ENCODE results near the gene TMEM134.

Gene TMEM134

DNA sequence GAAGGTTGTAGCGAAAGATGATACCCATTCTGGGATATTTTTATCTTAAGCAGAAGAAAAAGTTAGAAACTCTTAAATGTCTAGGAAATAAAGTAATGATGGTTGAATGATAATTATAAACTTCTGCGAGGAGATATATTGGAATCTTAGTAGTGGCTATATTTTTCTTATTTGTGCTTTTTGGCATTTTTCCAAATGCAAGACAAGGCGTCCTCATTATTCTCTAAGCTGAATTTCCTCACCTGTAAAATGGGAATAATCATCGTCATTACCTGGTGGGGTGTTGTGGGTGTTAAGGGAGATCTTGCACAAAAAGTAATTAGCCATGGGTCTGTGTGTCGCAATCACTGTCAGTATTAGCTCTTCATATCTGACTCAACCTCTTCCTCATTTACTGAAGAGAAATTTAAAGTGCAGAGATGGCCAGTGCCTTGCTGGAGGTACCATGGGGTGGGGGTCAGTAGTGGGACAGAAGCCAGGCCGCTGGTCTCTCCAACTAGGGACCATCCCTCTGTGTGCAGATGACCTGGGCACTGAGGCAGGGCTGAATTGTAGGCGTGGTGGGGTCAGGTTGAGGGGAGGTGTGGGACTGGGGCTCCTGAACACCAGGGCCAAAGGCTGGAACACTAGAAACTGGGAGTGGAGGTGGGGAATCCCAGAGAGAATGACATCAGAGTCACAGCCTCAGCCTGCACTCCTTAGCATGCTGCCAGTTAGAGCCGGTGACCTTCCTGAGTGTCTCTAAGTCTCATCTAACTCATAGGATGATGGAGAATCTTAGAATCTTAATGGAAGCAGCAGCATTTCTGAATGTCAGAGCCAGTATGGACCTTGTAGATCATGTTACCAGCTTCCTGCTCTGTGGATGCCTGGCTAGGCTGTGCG is 32.0 kb upstream of the TMEM134 start:
- DNase-seq = no peak

DNA sequence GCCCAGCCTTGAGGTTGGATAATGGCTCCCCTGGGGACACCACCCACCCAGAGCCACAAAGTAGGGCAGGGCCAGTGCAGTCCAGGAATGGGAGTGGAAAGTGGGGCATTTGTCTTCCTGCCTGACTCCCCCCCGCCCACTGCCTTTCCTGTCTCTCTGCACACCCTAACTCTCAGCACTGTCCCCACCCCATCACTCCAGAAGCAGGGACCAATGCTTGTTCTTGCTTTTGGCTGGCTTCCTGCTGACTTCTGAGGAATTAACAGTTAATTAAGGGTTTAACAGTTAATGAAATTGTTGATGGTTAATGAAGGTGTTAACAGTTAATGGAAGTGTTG is 31.4 kb upstream of the TMEM134 start:
- no peak for DNase-seq

DNA sequence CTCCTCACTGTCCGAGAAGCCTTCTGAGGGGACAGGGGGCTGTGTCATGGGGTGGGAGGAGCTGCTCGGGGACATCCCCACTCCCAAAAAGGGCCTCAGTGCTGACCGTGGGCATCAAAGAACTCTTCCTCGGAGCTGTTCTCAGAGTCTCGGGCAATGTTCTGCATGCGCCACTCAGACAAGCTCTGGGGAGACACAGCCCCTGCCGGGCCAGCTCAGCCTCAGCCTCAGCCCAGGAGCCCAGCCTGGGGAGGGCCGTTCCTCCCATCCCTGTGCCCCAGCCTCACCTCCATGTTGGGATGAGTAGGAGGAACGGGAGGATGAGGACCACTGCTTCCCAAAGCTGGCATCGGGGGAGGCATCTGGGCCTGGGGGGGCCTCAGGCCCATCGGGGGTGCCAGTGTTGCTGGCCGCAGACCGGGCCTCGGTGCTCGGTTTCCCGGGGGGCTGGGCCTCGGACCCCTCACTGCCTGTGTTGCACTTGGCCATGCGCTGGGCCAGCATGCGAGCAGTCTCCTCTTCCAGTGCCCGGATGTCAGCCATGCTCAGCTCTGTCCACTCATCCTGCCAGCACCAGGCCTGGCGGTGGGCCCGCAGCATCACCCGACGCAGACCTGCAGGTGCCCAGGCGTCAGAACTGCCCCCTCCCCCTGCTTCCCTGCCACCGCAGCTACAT is 30.9 kb upstream of the TMEM134 start:
- no peak for DNase-seq

DNA sequence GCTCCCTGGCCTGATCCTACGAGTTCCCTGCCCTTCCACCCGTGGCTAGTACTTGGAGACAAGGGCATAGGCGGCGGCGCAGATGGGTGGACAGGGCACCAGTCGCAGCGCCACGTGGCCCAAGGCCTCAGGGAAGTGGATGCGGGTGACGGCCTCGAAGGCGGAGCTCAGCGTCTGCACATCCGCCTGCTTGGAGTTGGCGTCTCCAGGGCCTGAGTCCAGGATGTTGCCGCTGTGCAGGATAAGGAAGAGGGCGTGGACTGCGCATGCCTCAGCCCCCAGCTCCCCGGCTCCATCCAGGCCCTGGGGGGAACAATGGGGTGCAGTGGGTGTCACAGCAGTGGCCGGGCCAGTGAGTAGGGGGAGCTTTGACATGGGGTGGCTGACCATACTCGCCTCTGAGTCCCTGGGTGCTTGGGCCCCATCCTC is 29.5 kb upstream of the TMEM134 start:
- DNase-seq = no peak

DNA sequence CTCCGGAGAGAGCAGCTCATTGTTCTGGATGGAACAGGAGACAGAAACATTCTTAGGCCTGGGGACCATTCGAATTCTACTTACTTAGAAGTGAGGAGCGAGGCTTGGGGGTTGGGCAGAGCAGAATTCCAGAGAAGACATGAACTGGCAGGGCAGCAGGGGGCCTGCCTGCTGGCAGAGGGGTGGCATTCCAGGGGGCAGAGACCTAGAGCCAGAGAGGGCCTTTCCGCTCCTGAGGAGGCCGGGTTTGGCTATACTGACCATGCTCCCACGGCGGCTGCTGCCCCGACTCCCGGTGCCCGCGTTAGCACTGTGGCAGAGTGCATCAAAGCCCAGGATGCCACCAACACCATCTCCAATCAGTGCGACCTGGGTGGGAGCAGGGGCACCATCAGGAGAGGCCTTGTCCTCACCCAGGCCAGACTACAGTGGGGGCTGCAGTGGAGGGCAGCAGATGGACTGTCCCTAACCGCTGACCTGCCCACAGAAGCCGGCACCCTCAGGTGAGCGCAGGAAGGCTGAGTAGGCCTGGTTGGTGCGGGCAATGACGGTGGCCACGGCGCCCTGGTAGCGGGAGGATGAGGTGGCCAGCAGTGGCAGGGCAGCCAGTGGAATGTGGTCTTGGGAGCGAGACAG is 28.7 kb upstream of the TMEM134 start:
- no peak for DNase-seq

DNA sequence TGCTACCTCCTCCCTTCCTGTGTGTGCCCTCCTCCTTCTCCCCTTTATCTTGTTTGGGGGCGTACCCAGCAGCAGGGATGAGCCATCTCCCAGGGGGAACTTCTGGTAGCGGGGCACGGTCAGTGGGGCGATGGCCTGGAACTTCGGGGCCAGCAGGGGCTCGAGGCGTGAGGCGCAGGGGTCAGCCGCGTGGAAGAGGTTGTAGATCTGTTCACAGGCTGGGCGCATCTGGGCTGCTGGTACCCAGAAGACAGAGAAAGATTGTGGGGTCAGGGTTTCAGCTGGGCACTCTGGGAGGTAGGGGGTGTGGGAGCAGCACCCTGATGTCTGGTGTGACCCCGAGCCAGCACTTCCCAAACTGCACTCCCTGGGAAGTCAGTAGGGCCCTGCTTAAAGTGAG is 27.1 kb upstream of the TMEM134 start:
- DNase-seq = no peak

DNA sequence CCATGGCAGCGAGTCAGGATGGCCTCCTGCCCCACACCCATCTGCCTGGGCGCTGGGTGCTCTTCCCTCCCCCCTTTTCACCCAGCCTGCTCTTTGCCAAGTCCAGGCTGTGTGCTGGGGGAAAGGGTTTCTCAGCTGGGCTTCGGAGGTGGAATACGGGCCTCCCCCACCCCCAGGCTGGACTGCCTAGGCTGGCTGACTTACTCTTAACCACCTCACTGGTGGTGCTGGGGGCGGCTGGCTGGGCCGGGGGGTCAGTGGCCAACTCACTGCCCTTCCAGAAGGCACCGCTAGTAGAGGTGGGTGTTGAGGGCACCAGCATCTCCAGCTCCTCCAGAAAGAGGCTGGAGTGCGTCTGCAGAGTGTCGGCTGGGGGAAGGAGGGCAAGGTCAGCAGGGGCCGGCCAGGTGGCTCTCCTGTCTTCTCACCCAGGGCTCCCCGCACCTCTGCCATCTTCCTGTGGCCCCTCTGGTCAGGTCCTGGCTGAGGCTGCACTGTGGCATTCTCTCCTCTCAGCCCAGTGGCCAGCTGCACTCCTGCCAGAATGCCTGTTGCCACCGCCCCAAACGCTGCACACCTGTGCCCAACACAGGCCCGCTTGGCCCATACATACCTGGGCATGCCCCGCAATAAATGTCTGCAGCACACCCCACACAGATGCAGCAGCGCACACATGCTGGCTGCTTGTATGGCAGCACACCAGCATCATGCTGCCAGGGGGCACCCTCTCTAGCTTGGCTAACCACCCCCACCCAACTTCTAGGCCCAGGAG is 26.4 kb upstream of the TMEM134 start:
- DNase-seq = no peak

DNA sequence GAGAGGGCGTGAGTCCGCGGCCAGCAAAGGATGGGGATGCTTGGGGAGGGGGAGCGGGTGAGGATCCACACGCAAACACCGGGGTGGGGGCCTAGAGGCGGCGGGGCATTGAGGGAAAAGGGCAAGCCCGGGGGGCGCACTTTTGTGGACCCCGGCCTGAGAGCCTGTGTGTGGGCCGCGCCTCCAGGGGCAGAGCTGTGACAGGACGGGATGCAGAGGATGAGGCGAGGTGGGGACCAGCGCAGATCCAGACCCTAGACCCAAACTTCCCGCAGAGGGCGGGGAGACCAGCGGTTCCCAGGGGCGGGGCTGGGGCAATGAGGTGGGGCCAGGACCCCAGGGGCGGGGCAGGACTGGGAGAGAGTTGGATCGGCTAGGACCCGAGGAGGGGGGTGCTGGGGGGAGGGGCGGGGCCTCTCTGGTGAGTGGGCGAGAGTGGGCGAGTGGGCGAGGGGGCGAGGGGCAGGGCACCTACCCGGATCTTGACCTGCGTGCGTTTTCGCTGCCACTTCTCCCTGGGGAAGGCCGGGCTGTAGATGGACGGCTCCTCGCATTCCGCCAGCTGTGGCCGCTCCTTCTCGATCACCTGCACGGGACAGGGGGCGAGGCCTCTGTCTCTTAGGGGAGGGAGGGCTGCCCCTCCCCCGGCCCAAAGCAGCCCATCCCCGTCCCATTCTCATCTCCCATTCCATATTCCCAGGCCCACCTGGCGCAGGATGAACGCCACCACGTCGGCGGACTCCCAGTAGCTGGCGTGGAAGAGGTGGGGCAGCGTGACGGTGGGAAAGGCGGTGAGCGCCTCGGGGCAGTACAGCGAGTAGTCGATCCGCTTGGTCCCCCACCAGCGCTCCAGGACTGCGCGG is 25.6 kb upstream of the TMEM134 start:
- DNase-seq = no peak

DNA sequence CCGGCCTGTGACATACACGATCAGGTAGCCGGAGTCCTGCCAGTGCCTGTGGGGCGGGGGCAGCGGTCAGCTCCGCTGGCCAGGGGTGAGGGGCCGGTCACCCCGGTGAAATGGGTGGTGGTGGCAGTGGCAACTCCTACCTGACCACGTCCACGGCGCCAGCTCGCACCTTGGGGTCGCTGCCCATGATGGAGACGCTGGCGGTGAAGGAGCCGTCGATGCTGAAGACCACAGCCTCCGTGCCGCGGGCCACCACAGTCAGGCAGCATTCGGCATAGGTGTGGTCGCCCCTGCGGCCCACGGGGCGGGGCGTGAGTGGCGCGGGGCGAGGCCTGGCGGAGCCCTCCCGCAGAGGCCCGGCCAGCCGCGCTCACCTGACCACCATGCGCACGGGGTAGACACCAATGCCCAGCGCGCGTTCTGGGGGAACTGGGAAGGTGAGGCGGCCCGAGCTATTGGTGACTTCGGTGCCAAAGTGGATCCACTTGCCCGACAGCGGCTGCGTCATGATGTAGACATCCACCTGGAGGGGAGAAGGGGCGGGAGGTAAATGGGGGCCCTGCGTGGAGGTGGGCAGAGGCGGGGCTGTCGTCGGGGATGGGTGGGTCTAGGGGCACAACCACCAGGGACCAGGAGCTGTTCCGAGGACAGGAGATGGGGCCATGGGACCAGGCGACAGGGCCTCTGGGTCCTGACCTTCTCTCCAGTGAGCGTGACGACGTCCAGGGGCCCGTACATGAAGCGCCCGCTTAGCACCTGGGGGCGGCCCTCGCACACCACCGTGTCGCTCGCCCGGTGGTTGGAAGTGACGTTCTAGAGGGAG is 24.7 kb upstream of the TMEM134 start:
- DNase-seq = no peak

DNA sequence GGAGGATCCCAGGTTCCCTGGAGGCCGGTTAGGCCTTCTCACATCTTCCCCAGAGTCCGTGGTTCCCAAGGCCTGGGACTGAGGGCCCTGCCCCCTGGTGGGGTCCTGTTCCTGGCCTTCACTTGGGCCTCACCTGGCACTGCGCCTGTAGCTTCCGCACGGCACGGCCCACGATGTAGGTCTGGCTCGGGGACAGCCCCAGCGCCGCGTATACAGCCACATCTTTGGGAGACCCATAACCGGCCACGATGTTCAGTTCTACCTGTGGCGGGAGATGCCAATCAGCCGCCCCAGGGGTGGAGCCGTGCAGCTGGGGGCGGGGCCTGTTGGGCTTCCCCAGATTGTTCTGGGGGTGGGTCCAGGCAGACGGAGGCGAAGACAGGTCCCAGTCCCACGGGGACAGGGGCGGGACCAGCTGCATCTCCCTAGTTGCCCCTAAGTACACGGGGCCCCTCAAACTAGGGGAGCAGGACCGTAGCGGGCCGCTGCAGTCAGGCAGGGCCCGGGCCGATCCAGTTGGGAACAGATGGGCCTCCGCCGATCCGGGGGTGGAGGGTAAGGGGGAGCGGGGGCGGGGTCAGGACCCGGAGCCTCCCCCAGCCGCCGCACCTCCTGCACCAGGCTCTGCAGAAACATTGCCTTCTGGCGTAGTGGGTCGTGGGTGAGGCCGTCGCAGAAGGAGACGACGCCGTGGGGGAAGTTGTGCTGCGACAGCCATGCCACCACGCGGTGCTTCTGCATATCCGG is 23.9 kb upstream of the TMEM134 start:
- peak; percentile 58 for DNase-seq

DNA sequence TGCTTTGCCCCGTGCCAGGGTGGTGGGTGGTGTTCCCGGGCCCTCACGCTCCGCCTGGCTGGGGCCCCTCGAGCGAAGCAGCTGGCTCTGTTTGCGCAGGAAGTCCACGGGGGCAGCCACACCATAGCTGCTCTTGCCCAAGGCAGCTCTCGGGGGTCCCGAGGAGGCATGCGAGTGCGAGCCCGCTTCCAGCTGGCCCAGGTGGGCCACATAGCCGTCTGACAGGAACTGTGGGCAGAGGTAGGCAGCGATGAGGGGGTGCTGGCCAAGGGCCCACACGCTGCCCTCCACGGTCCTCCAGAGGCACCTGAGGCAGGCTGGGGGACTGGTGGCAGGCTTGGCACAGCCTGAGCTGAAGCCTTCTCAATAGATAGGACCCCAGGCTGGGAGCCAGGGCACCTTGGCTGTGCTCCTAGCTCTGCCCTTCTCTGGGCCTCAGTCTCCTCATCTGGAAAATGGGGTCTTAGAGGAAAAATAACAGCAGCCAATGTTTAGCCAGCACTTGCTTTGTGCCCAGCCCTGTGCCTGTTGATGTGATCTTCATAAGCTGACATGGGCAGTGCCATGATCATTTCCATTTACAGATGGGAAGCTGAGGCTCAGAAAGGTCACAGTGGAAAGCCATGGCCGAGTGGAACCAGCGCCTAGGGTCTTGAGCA is 23.1 kb upstream of the TMEM134 start:
- no peak for DNase-seq

DNA sequence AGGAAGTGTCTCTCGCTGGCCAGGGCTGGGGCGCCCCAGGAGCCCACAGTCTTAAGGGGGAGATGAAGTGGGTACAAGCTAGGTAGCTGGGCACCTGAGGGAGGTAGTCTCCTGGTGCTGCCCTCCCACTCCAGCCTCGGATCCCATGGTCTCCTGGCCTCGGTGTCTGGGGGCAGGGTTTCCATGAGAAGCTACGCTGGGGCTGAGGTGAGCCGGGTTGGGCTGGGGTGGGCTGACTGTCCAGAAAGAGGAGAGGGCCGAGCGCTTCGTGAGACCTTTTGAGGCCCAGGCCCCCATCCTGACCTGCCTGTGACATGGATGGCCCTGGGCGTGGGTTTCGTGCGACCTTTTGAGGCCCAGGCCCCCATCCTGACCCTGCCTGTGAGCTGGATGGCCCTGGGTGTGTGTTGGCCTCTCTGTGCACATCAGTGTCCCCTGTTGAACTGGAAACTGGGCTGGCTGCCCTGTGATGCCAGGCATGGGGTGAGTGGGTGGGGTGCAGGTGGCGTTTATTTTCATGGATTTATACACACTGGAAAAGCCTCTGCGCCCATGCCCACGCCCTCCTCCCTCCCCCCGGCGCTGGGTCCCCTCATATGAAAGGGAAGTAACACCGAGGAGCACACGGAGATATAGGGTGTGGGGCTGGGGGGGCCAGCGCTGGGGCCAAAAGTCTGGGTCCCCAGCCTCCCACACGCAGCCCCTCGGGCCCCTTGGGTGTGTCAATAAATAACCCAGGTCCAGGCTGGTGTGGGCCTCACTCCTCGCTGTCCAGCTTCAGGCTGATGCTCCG is 22.4 kb upstream of the TMEM134 start:
- no peak for DNase-seq

DNA sequence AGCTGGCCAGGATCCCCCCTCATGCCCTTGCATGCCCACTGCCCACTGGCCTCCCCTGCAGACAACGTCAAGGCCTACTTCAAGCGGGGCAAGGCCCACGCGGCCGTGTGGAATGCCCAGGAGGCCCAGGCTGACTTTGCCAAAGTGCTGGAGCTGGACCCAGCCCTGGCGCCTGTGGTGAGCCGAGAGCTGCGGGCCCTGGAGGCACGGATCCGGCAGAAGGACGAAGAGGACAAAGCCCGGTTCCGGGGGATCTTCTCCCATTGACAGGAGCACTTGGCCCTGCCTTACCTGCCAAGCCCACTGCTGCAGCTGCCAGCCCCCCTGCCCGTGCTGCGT is 21.6 kb upstream of the TMEM134 start:
- no peak for DNase-seq

DNA sequence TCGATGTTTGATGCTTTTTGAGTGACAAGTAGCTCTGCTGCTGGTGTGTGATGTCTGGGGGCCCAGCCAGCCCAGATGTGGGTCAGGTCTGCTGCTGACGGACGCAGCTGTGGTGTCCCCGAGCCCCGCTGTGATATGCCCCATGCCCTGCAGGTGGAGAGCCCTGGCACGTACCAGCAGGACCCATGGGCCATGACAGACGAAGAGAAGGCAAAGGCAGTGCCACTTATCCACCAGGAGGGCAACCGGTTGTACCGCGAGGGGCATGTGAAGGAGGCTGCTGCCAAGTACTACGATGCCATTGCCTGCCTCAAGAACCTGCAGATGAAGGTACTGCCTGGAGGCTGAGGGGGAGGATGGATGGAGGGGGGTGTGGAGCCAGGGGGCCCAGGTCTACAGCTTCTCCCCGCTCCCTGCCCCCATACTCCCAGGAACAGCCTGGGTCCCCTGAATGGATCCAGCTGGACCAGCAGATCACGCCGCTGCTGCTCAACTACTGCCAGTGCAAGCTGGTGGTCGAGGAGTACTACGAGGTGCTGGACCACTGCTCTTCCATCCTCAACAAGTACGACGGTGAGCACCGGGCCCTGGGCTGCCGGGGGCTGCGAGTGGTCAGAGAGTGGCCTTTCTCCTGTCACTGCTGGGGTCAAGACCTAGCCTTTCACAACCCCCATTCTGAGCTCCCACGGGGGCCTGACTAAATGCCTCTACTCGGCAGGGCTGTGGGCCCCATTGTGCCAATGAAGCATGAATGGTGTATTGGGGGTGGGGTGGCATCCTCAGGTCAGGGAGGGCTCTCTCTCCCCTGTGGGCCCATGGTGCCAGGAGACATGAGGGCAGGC is 21.1 kb upstream of the TMEM134 start:
- DNase-seq = no peak

DNA sequence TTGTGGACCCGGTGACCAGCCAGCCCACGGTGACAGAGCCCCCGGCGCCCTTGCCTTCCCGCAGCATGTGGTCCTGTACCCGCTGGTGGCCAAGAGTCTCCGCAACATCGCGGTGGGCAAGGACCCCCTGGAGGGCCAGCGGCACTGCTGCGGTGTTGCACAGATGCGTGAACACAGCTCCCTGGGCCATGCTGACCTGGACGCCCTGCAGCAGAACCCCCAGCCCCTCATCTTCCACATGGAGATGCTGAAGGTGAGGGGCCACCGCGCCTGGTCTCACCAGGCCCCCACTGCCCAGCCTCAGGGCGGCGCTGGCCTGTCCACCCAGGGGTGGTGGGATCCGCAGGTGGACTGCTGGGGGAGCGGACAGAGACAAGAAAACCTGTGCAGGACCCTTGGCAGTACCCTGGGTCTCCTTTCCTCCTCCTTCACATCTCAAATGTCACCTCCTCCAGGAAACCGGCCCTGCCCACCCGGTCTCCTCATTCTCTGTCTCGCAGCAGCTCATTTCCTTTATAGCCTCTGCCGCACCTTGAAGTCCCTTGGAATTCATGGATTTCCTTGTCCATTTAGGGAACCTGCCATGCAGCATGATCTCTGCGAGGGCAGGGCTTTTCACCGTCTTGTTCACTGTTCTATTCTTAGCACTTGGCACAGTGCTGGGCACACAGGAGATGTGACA is 20.3 kb upstream of the TMEM134 start:
- no peak for DNase-seq

DNA sequence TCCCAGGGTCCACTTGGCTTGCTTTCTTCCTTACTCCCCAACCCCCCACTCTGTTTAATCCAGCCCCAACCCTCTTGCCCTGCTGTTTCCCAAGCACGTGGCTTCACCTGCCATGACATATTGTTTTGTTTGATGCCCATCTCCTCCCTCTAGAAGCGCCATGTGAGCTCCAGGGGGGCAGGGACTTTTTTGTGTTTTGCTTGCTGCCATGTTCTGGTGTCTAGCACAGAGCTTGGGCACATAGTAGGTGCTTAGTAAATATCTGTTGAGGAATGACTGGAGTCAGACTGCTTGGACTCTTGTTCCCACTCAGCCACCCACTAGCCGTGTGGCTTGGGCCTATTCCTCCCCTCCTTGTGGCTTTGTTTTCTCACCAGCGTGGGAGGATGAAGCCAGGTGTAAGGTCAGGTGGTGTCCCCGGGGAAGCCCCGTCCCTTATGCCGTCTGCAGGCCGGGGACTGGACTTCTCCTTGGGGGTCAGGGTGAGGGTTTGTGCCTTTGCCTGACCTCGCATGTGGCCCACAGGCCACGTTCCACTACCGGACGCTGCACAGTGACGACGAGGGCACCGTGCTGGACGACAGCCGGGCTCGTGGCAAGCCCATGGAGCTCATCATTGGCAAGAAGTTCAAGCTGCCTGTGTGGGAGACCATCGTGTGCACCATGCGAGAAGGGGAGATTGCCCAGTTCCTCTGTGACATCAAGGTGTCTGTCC is 17.6 kb upstream of the TMEM134 start:
- peak; percentile 66 for DNase-seq

DNA sequence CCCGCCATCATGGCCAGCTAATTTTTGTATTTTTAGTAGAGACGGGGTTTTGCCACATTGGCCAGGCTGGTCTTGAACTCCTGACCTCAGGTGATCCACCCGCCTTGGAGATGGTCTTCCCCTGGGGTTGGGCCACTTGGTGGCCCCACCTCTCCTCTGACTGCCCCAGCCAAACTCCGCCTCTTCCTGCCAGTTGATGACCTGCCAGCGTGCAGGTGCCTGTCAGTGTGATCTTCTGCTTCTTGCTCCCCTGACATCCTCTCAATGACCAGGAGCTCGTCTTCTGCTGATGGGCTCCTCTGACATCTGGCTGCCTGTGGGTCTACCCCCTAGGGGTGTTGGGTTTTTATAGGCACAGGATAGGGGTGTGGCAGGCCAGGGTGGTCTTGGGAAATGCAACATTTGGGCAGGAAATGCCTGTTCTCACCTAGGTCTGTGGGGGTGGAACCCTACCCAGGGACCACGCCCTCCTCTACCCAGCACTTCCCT is 16.9 kb upstream of the TMEM134 start:
- DNase-seq = peak; percentile 81

All from activated CD4-positive, alpha-beta T cell treated with anti-CD3 and anti-CD28 coated beads for 48 hours (primary cell).